HepG2 (cell line): ENCODE results near the gene HES1. TPM values are rescaled to one million over a fixed set of nuclear protein-coding genes. Genes with fewer than 3 reads are reported as not detected.

Experiments used
- CBX2 ChIP-seq, 2 experiments: fragments of 200-600 bp in 1 of 2; sonication (generic); formaldehyde crosslinking in 1 of 2; IDR thresholded peaks; 2 replicates each; pipeline versions ENCODE4 v1.7.0 to v1.8.1; 2018 to 2022; ENCODE audit warnings: low read depth in 2 of 2, low read length in 1 of 2, mild to moderate bottlenecking in 1 of 2, missing genetic modification reagents in 1 of 2
- CC2D1A ChIP-seq: sonication (generic); formaldehyde crosslinking; IDR thresholded peaks from 2 replicates; pipeline ENCODE4 v1.8.1; 2023; ENCODE audit warnings: mild to moderate bottlenecking, missing genetic modification reagents
- EP300 ChIP-seq, 3 experiments: sonication (generic) in 1 of 3; formaldehyde crosslinking in 1 of 3; IDR thresholded peaks; 2 replicates each; pipeline versions ENCODE4 v1.5.1 to v1.6.1; 2011 to 2020; ENCODE audit warnings: low read depth in 2 of 3, low read length in 2 of 3, borderline replicate concordance in 1 of 3, improper control_type of control experiment in 1 of 3, mild to moderate bottlenecking in 1 of 3, missing genetic modification reagents in 1 of 3, moderate library complexity in 1 of 3
- HCFC1 ChIP-seq: fragments of 150-350 bp; IDR thresholded peaks from 2 replicates; pipeline ENCODE4 v1.6.1; 2014; ENCODE audit warnings: low read depth, low read length
- NAIF1 ChIP-seq: sonication (generic); formaldehyde crosslinking; IDR thresholded peaks from 2 replicates; pipeline ENCODE4 v1.5.0; 2020; ENCODE audit warnings: mild to moderate bottlenecking, missing genetic modification reagents, borderline replicate concordance
- PTBP1 ChIP-seq: fragments of 200-400 bp; formaldehyde crosslinking; IDR thresholded peaks from 2 replicates; pipeline ENCODE4 v1.6.1; 2018; ENCODE audit warnings: low read length, low read depth; ENCODE audit not compliant: poor library complexity, severe bottlenecking
- SIN3A ChIP-seq: IDR thresholded peaks from 2 replicates; pipeline ENCODE4 v1.6.1; 2011; ENCODE audit warnings: low read depth, mild to moderate bottlenecking, control low read depth, low read length, borderline replicate concordance
- SRY ChIP-seq: sonication (generic); formaldehyde crosslinking; IDR thresholded peaks from 2 replicates; pipeline ENCODE4 v1.8.0; 2022; ENCODE audit warnings: mild to moderate bottlenecking, missing genetic modification reagents
- XRCC5 ChIP-seq: fragments of 200-400 bp; formaldehyde crosslinking; optimal IDR thresholded peaks from 2 replicates; pipeline ENCODE3; 2017; ENCODE audit warnings: mild to moderate bottlenecking, low read length
- ZBTB40 ChIP-seq, 2 experiments: fragments of 450-650 bp in 1 of 2; sonication (generic) in 1 of 2; formaldehyde crosslinking in 1 of 2; IDR thresholded peaks; 2 replicates each; pipeline versions ENCODE4 v1.6.1 to v1.8.0; 2016 to 2022; ENCODE audit warnings: antibody characterized with exemption in 1 of 2, mild to moderate bottlenecking in 1 of 2, missing genetic modification reagents in 1 of 2
- ZNF260 ChIP-seq: sonication (generic); formaldehyde crosslinking; IDR thresholded peaks from 2 replicates; pipeline ENCODE4 v1.4.0; 2020; ENCODE audit warnings: missing genetic modification reagents, low read depth, mild to moderate bottlenecking, borderline replicate concordance
- ZNF292 ChIP-seq: sonication (generic); formaldehyde crosslinking; IDR thresholded peaks from 2 replicates; pipeline ENCODE4 v1.8.1; 2022; ENCODE audit warnings: mild to moderate bottlenecking, low read depth, missing genetic modification reagents, borderline replicate concordance
- ZNF414 ChIP-seq: sonication (generic); formaldehyde crosslinking; IDR thresholded peaks from 2 replicates; pipeline ENCODE4 v1.5.0; 2020; ENCODE audit warnings: missing genetic modification reagents
- ZSCAN31 ChIP-seq: sonication (generic); formaldehyde crosslinking; IDR thresholded peaks from 2 replicates; pipeline ENCODE4 v1.5.0; 2020; ENCODE audit warnings: low read depth, mild to moderate bottlenecking, missing genetic modification reagents
- polyA plus RNA-seq, 8 experiments: library from polyadenylated mRNA; depleted of rRNA in 3 of 8; stranded (reverse) in 7 of 8; unstranded in 1 of 8; fragments of >200 nt; fragmentation: Illumina TruSeq in 4 of 8; extraction: Trizol in 4 of 8; gene quantifications; 2 replicates each; pipeline versions ENCODE4 v1.2.1 to v1.2.3, GENCODE V29; 2011 to 2016; ENCODE audit warnings: low read depth in 4 of 8, missing spikeins in 1 of 8, mixed read lengths in 1 of 8; ENCODE audit not compliant: insufficient read depth in 1 of 8
- total RNA-seq, 5 experiments: library from RNA; depleted of rRNA; stranded (reverse); fragments of >200 nt; fragmentation: Illumina TruSeq; extraction: Trizol; gene quantifications; 2 replicates each; pipeline ENCODE4 v1.2.3, GENCODE V29; 2016; ENCODE audit warnings: low read depth in 1 of 5
- TF ChIP-seq, protein P1 (sequence below): conservative IDR thresholded peaks from 2 replicates; pipeline ENCODE4 v1.6.1; 2018; ENCODE audit warnings: missing genetic modification reagents

The HES1 gene
- total and polyA plus RNA-seq, 2 of the 13 experiments (the other 11 are each of a cell fraction or from before 2014, with no cell fraction given), result 15.4 to 19.8 TPM

DNA sequence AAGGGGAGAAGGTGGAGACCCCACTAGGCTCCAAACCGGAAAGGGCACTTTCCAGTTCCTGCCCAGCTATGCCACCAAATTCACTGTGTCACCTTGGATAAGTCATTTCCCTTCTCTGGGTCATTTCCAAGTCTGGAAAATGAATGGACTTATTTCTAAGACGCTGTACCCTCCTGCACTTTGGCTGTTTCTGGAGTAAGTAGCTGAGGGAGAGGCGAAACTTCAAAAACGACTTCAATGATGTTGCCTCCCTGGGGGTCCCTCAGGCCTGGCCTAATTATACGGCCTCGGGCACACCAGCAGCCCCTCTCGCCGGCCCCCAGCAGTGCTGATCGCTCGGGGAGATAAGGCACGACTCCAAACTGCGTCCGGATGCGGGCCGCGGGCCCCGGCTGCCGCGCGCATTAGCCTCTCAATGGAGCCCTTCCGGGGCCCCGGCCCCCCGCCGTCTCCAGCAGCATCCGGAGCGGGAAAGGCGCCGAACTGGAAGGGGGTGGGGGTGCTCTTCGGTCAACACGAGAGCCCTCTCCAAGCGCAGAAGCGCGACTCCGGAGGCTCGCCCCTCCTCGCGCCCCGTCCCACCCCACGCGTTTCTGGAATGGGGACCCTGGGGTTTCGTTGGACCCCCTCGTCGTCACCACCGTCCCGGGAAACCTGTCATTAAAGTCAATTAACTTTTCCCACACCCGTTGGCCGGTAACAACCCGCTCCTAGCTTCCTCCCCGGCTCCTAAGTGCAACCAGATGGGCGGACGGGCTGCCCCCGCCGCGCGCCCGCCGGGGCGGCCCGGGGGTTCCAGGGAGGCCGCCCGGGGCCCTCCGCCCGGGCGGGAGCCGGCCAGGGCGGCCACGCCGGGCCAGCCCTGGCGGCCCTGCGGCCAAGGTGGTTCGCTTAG, 4.8 kb downstream of the HES1 start (continued):
- TF ChIP-seq, protein P1, sequence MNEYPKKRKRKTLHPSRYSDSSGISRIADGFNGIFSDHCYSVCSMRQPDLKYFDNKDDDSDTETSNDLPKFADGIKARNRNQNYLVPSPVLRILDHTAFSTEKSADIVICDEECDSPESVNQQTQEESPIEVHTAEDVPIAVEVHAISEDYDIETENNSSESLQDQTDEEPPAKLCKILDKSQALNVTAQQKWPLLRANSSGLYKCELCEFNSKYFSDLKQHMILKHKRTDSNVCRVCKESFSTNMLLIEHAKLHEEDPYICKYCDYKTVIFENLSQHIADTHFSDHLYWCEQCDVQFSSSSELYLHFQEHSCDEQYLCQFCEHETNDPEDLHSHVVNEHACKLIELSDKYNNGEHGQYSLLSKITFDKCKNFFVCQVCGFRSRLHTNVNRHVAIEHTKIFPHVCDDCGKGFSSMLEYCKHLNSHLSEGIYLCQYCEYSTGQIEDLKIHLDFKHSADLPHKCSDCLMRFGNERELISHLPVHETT, result peak; percentile 51
- TF ChIP-seq SIN3A (no peak; the same call in 1 of the 2 replicates), ZBTB40 (IDR thresholded peaks at IDR 0.05) (no peak), ZBTB40 (CRISPR knock-in tag; IDR thresholded peaks at IDR 0.05) (no peak), ZNF292 (no peak), NAIF1 (CRISPR knock-in tag) (no peak), ZSCAN31 (CRISPR knock-in tag) (no peak), SRY (no peak), CBX2 (IDR thresholded peaks at IDR 0.05; ENCODE audit: low read depth, low read length) (no peak), CBX2 (CRISPR knock-in tag; IDR thresholded peaks at IDR 0.05; ENCODE audit: low read depth) (no peak), HCFC1 (no peak), ZNF414 (CRISPR knock-in tag) (no peak), ZNF260 (no peak), EP300 (IDR thresholded peaks at IDR 0.05; ENCODE audit: low read depth in 2 of 2, low read length in 2 of 2) (peak in 1 of 2 experiments; percentile 19; a peak in 1 of 4 replicates), EP300 (CRISPR knock-in tag; IDR thresholded peaks at IDR 0.05; ENCODE audit: borderline replicate concordance) (peak; percentile 49; the same call in 1 of the 2 replicates), CC2D1A (CRISPR knock-in tag) (no peak), XRCC5 (peak; percentile 18), PTBP1 (peak; percentile 78)
